Spleen (tissue), 11 donors: ENCODE data around the gene PLEKHA7. TPM values are rescaled to one million over a fixed set of nuclear protein-coding genes. Genes with fewer than 3 reads are reported as not detected.

Experiments
- DNase-seq: peaks from one replicate; pipeline ENCODE4 v3.0.0-alpha.2; 2020
- H3K27ac ChIP-seq, 8 donors: fragments of 200-600 bp; sonication (generic) in 7 of 8; 1 replicate in 4 of 8; 2 replicates in 4 of 8; pipeline versions ENCODE4 v1.5.0 to v1.8.0; 2016 to 2021; ENCODE audit warnings: inconsistent platforms in 4 of 8, mild to moderate bottlenecking in 4 of 8, moderate library complexity in 1 of 8
- H3K27me3 ChIP-seq, 7 donors: fragments of 200-600 bp; sonication (generic) in 6 of 7; replicated peaks in 1 of 7; 1 replicate in 4 of 7; 2 replicates in 3 of 7; pipeline versions ENCODE4 v1.5.0 to v1.8.0; 2016 to 2021; ENCODE audit warnings: inconsistent platforms in 3 of 7, mild to moderate bottlenecking in 1 of 7
- H3K36me3 ChIP-seq, 6 donors: fragments of 200-600 bp; sonication (generic) in 5 of 6; 1 replicate in 4 of 6; 2 replicates in 2 of 6; pipeline versions ENCODE4 v1.5.0 to v1.8.0; 2016 to 2021; ENCODE audit warnings: inconsistent platforms in 2 of 6
- H3K4me1 ChIP-seq, 6 donors: fragments of 200-600 bp; sonication (generic) in 5 of 6; 1 replicate in 3 of 6; 2 replicates in 3 of 6; pipeline versions ENCODE4 v1.5.0 to v1.8.0; 2016 to 2021; ENCODE audit warnings: inconsistent platforms in 3 of 6
- H3K4me3 ChIP-seq, 8 donors: fragments of 200-600 bp; sonication (generic) in 7 of 8; 1 replicate in 4 of 8; 2 replicates in 4 of 8; pipeline versions ENCODE4 v1.5.0 to v1.8.0; 2016 to 2021; ENCODE audit warnings: inconsistent platforms in 4 of 8, mild to moderate bottlenecking in 4 of 8, moderate library complexity in 2 of 8
- H3K9me3 ChIP-seq, 8 donors: fragments of 200-600 bp; sonication (generic) in 7 of 8; 1 replicate in 4 of 8; 2 replicates in 4 of 8; pipeline versions ENCODE4 v1.5.0 to v1.8.0; 2016 to 2021; ENCODE audit warnings: inconsistent platforms in 4 of 8
- POLR2A ChIP-seq, 3 donors: fragments of 450-650 bp; IDR thresholded peaks; one replicate each; pipeline ENCODE4 v1.5.1; 2017; ENCODE audit warnings: antibody characterized with exemption in 3 of 3, mild to moderate bottlenecking in 1 of 3
- POLR2AphosphoS5 ChIP-seq, 3 donors: sonication (generic); formaldehyde crosslinking; IDR thresholded peaks; one replicate each; pipeline ENCODE4 v1.5.1; 2017; ENCODE audit warnings: antibody characterized with exemption in 3 of 3
- WGBS, 5 donors: extraction: QIAGEN DNeasy Blood & Tissue Kit in 3 of 5; methylation state at CpG; one replicate each; pipeline versions ENCODE4 v1.1.5 to v1.1.7; 2013 to 2018; 5-methylcytosine and 5-hydroxymethylcytosine counted together
- intact Hi-C: fragments of 100-400 bp; cut with DNase I; formaldehyde crosslinking; loops from one replicate; pipeline ENCODE4 v1.15.0; 2023; ENCODE audit warnings: low total_unique reads
- polyA plus RNA-seq, 3 donors: library from polyadenylated mRNA; stranded (reverse); fragments of 200-250 nt; gene quantifications; one replicate each; pipeline ENCODE4 v1.2.1, GENCODE V29; 2013
- total RNA-seq, 7 donors: library from RNA; depleted of rRNA in 3 of 7; stranded (reverse); fragments of >200 nt in 3 of 7; fragmentation: NEBNext Ultra II Directional in 4 of 7; extraction: Animal tissue kit (Norgen Biotek cat#: 25700) in 4 of 7; gene quantifications; one replicate each; pipeline versions ENCODE4 v1.1.0 to v1.2.1, GENCODE V29; 2016 to 2021
- TF ChIP-seq, protein P1 (sequence below), 11 experiments: fragments of 200-600 bp in 7 of 11; fragments of 450-650 bp in 4 of 11; sonication (generic) in 4 of 11; IDR thresholded peaks in 8 of 11; conservative IDR thresholded peaks in 3 of 11; 1 replicate in 7 of 11; 2 replicates in 4 of 11; pipeline versions ENCODE4 v1.4.0 to v1.8.0; 2016 to 2021; ENCODE audit warnings: antibody characterized with exemption in 11 of 11, inconsistent platforms in 4 of 11, mild to moderate bottlenecking in 1 of 11
- donor health status: healthy with polysubstance abuse.
- donor health status: DM: no; HTN: no; CAD: no; lungs with moderate emphysema.
- donor health status: DM: no; HTN: no; CAD: no.
- donor health status: Bipolar disorder and iron deficiency.
- donor health status: healthy.
- donor health status: DM: no; HTN: no; CAD: no.
- donor health status: DM: yes; HTN: yes; CAD: no.

PLEKHA7 gene
- total and polyA plus RNA-seq, 10 donors, result 1.8 to 12.8 (median 5.8) TPM

DNA sequence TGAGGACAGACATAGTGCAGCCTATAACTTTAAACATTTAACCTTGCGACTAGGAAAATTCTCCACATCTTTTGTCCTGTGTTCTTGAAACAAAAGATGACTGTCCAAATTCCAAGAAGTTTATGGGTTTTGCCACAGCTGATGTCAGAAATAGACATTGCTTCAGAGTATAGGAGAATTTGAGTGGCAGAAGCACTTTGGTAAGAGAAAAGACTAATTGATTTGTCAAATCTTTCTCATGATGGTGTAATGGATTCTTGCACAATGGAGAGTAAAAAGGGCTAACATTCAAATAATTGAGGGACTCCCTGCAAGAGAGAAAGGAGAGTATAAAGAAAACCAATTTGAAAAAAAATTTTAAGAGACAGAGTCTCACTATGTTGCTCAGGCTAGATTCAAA is 250.5 kb downstream of the PLEKHA7 start:
- 94 to 98% (median 95%) methylated on average over 1 of the region's 1 CpG for WGBS, 5 donors
- intact Hi-C loops, result no loop called here
- peaks cover 0 to 5% (median under 1%) of the 10 kb centered on the region in 6 donors for H3K36me3 ChIP-seq

DNA sequence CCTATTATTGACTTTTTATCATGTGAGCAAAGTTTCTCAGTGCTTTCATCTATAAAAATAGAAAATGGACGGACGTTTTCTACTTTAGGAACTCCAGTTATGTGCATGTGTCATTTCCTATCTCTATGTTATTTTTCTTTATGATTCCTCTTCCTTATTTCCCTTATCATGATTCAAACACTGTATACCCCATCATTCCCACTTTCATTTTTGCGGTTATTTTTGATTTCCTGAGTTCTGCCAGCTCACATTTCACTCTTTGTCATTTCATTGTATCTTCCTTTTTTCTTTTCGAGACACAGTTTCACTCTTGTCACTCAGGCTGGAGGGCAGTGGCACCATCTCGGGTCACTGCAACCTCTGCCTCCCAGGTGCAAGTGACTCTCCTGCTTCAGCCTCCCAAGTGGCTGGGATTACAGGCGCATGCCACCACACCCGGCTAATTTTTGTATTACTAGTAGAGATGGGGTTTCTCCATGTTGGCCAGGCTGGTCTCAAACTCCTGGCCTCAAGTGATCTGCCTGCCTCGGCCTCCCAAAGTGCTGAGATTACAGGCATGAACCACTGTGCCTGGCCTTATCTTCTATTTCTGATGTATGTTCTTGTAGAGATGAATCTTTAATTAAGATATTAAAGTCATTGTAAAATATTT is 254.2 kb downstream of the PLEKHA7 start:
- no peaks in the 10 kb centered on the region for H3K9me3 ChIP-seq
- peaks cover 0 to 14% (median 4%) of the 10 kb centered on the region in 6 donors for H3K4me1 ChIP-seq
- no peaks in the 10 kb centered on the region for H3K27me3 ChIP-seq
- peaks cover 0 to 43% (median 33%) of the 10 kb centered on the region in 6 donors for H3K36me3 ChIP-seq
- H3K4me3 ChIP-seq, result no peak overlapping the region
- H3K27ac ChIP-seq, result peak overlapping the region in 1 of 8 donors; percentile 21
- intact Hi-C loops, result no loop called here
- WGBS, 5 donors, result 41 to 51% (median 45%) methylated on average over 8 of the region's 8 CpGs
- no peak for TF ChIP-seq POLR2A (IDR thresholded peaks at IDR 0.05)
- TF ChIP-seq POLR2AphosphoS5 (IDR thresholded peaks at IDR 0.05), result peak in 2 of 3 donors; percentile 35 to 39
- TF ChIP-seq, protein P1, sequence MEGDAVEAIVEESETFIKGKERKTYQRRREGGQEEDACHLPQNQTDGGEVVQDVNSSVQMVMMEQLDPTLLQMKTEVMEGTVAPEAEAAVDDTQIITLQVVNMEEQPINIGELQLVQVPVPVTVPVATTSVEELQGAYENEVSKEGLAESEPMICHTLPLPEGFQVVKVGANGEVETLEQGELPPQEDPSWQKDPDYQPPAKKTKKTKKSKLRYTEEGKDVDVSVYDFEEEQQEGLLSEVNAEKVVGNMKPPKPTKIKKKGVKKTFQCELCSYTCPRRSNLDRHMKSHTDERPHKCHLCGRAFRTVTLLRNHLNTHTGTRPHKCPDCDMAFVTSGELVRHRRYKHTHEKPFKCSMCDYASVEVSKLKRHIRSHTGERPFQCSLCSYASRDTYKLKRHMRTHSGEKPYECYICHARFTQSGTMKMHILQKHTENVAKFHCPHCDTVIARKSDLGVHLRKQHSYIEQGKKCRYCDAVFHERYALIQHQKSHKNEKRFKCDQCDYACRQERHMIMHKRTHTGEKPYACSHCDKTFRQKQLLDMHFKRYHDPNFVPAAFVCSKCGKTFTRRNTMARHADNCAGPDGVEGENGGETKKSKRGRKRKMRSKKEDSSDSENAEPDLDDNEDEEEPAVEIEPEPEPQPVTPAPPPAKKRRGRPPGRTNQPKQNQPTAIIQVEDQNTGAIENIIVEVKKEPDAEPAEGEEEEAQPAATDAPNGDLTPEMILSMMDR (IDR thresholded peaks at IDR 0.05 in 8 of 11, conservative IDR thresholded peaks at IDR 0.05 in 3 of 11), result no peak
- DNase-seq, result no peak

More for the DNA sequence above, 250.5 kb downstream of the PLEKHA7 start:
- no peak overlapping the region for H3K27ac ChIP-seq
- H3K4me3 ChIP-seq, result no peak overlapping the region
- no peak for DNase-seq
- H3K4me1 ChIP-seq, result peaks cover 0 to 14% (median 4%) of the 10 kb centered on the region in 6 donors
- TF ChIP-seq POLR2A (IDR thresholded peaks at IDR 0.05), result no peak
- TF ChIP-seq POLR2AphosphoS5 (IDR thresholded peaks at IDR 0.05), result no peak
- TF ChIP-seq, protein P1 (IDR thresholded peaks at IDR 0.05 in 8 of 11, conservative IDR thresholded peaks at IDR 0.05 in 3 of 11), result no peak
- no peaks in the 10 kb centered on the region for H3K9me3 ChIP-seq
- no peaks in the 10 kb centered on the region for H3K27me3 ChIP-seq

DNA sequence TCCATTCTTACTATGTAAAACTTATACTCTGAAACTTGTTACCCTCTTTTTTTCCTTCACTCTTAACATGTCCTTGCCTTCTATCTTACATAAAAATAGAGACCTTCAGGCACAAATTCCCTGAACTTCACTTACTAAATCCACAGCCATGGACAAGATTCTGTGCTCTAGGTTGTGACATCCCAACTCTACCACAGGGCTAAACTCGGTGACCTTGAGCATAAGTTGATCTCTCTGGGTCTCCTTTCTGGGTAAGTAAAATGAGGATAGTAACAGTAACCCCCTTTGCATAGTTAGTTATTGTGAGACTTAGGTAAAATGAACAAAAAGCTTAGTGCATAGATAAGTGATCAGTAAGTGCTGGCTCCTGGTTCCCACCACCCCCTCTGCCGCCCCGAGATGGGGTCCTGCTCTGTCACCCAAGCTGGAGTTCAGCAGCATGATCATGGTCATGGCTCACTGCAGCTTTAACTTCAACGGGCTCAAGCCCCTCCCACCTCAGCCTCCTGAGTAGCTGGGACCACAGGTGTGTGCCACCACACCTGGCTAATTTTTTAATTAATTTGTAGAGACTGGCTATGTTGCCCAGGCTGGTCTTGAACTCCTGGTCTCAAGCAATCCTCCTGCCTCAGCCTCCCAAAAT is 255.7 kb downstream of the PLEKHA7 start:
- TF ChIP-seq, protein P1 (IDR thresholded peaks at IDR 0.05 in 8 of 11, conservative IDR thresholded peaks at IDR 0.05 in 3 of 11), result no peak
- TF ChIP-seq POLR2AphosphoS5 (IDR thresholded peaks at IDR 0.05), result peak in 2 of 3 donors; percentile 50 to 58
- TF ChIP-seq POLR2A (IDR thresholded peaks at IDR 0.05), result no peak
- Histone ChIP-seq H3K36me3 (peaks cover 0 to 58% (median 48%) of the 10 kb centered on the region in 6 donors), H3K9me3 (no peaks in the 10 kb centered on the region), H3K27me3 (no peaks in the 10 kb centered on the region), H3K4me3 (no peak overlapping the region), H3K27ac (no peak overlapping the region), H3K4me1 (peaks cover 0 to 14% (median 4%) of the 10 kb centered on the region in 6 donors)
- 86 to 93% (median 90%) methylated on average over 4 of the region's 4 CpGs for WGBS, 5 donors
- no peak for DNase-seq
- intact Hi-C loops, result no loop called here

DNA sequence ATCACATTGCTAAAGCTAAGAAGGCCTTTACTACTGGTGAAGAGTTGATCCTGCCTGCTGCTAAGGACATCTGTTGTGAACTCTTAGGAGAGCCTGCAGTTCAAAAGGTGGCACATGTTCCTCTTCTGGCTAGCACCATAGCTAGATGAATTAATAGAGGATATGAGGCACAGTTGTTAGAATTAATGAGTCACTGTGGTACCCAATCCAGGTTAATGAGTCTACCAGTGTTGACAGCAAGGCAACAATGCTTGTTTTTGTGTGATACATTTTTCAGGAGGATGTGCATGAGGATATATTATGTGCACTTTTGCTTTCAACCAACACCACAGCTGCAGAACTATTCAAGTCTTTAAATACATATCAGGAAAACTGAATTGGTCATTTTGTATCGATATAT is 263.8 kb downstream of the PLEKHA7 start:
- Histone ChIP-seq H3K4me1 (peaks cover 0 to 35% (median 6%) of the 10 kb centered on the region in 6 donors), H3K27me3 (no peaks in the 10 kb centered on the region), H3K4me3 (no peak overlapping the region), H3K9me3 (no peaks in the 10 kb centered on the region), H3K36me3 (peaks cover 9 to 100% (median 94%) of the 10 kb centered on the region in 6 donors), H3K27ac (no peak overlapping the region)
- TF ChIP-seq POLR2A (IDR thresholded peaks at IDR 0.05) (no peak), POLR2AphosphoS5 (IDR thresholded peaks at IDR 0.05) (no peak)
- TF ChIP-seq, protein P1 (IDR thresholded peaks at IDR 0.05 in 8 of 11, conservative IDR thresholded peaks at IDR 0.05 in 3 of 11), result no peak
- intact Hi-C loops, result no loop called here
- 0 to 95% (median 88%) methylated on average over 1 of the region's 1 CpG for WGBS, 5 donors
- no peak for DNase-seq
